Fibroblast of pulmonary artery (primary cell): ENCODE measurements around the gene OR51A7.
"Not testable (repeated sequence)": the region's sequence is repeated elsewhere in the genome, so short reads cannot be mapped to it uniquely, and the experiment has no call there.

Experiments used
- DNase-seq: peaks from one replicate; pipeline ENCODE4 v3.0.0-alpha.2; 2010; ENCODE audit warnings: low read depth
- H3K4me3 ChIP-seq: replicated peaks from 2 replicates; pipeline ENCODE4 v1.5.1; 2011; ENCODE audit warnings: low read depth, mild to moderate bottlenecking, control low read depth, low read length, moderate library complexity
- CTCF ChIP-seq: IDR thresholded peaks from 2 replicates; pipeline ENCODE4 v1.5.1; 2011; ENCODE audit warnings: mild to moderate bottlenecking, control low read depth, low read length, inconsistent platforms; ENCODE audit errors: missing control alignments

Gene OR51A7

GRCh38 chr11:4947505-4947904 is 43.9 kb downstream of the OR51A7 start, which contains the start of gene OR51A4:
OR51A4 (minus strand) TSS chr11:4947605; CDS start chr11:4947100, 505 bp downstream.
- TF ChIP-seq CTCF, result no peak
- no peak for DNase-seq

GRCh38 chr11:4955613-4956012 is 52.0 kb downstream of the OR51A7 start, which contains the start of gene OR51A2:
OR51A2 (minus strand) TSS chr11:4955713; CDS start chr11:4955713, 0 bp downstream.
- H3K4me3 ChIP-seq, DNase-seq: not testable (repeated sequence)

More at GRCh38 chr11:4947505-4947904, 43.9 kb downstream of the OR51A7 start, which contains the start of gene OR51A4:
- H3K4me3 ChIP-seq, result no peak within 1 kb of the TSS

- H3K4me3 ChIP-seq, result no peak overlapping the region
- no peak for TF ChIP-seq CTCF
- DNase-seq, result no peak
These were observed 53.8 kb downstream of the OR51A7 start for GRCh38 chr11:4957396-4957795.
